ENCODE results near the gene BLVRA. TPM values are rescaled to one million over a fixed set of nuclear protein-coding genes. Genes with fewer than 3 reads are reported as not detected.
"Not testable (repeated sequence)": the region's sequence is repeated elsewhere in the genome, so short reads cannot be mapped to it uniquely, and the experiment has no call there.

BLVRA gene
- total and polyA plus RNA-seq, 4 donors = 56.0 to 117 (median 69.4) TPM

DNA sequence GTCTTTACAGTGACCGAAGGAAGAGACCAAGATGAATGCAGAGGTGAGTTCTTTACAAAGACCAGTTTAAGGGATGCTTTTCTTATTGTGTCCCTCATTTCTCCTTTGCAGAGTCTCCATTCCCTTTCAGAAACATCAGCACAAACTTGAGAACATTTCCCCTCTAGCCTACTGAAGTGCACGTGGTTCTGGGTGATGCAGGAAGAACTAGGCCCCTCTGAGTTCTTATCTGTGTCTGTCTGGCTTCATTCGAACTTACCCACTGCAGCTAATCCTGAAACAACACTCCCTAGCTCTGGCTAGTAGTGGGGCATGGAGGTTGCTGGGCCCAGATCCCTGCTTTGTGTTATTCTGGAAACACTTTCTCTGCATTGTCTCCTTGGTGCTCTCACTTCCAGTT is 12.6 kb downstream of the BLVRA start:
- Histone ChIP-seq H3K27me3 (ENCODE audit: control insufficient read depth in 1 of 2, insufficient read depth in 2 of 2, low read length in 1 of 2) (no peaks in the 10 kb centered on the region), H3K36me3 (ENCODE audit: control insufficient read depth in 1 of 2, insufficient read depth in 2 of 2, low read length in 1 of 2) (peaks cover 0 to 11% of the 10 kb centered on the region in 2 donors), H3K4me1 (ENCODE audit: control insufficient read depth in 1 of 2, insufficient read depth in 2 of 2, low read length in 2 of 2) (no peaks in the 10 kb centered on the region), H3K4me3 (ENCODE audit: low read length in 2 of 2) (no peak overlapping the region), H3K27ac (ENCODE audit: low read depth in 1 of 2, low read length in 2 of 2) (no peak overlapping the region), H3K9me3 (ENCODE audit: control insufficient read depth, low read length) (no peaks in the 10 kb centered on the region)
- DNase-seq (no peak), ATAC-seq (ENCODE audit: low FRiP score) (no peak)
- intact Hi-C loops (cut with DNase I) = no loop called here
- WGBS, 2 donors = 62 to 71% methylated on average over 3 of the region's 3 CpGs

- no peaks in the 10 kb centered on the region for H3K4me1 ChIP-seq (ENCODE audit: control insufficient read depth in 1 of 2, insufficient read depth in 2 of 2, low read length in 2 of 2)
- WGBS, 2 donors = 75 to 76% methylated on average over 3 of the region's 3 CpGs
- H3K27ac ChIP-seq (ENCODE audit: low read depth in 1 of 2, low read length in 2 of 2) = no peak overlapping the region
- DNase-seq = no peak
- no peak for ATAC-seq (ENCODE audit: low FRiP score)
- H3K9me3 ChIP-seq (ENCODE audit: control insufficient read depth, low read length) = no peaks in the 10 kb centered on the region
- no peaks in the 10 kb centered on the region for H3K27me3 ChIP-seq (ENCODE audit: control insufficient read depth in 1 of 2, insufficient read depth in 2 of 2, low read length in 1 of 2)
- peaks cover 0 to 11% of the 10 kb centered on the region in 2 donors for H3K36me3 ChIP-seq (ENCODE audit: control insufficient read depth in 1 of 2, insufficient read depth in 2 of 2, low read length in 1 of 2)
- intact Hi-C loops (cut with DNase I) = no loop called here
- H3K4me3 ChIP-seq (ENCODE audit: low read length in 2 of 2) = no peak overlapping the region
Measured at GRCh38 chr7:43771573-43771972, 13.1 kb downstream of the BLVRA start.

GRCh38 chr7:43773268-43773667 is 14.8 kb downstream of the BLVRA start:
- ATAC-seq (ENCODE audit: low FRiP score); H3K9me3 ChIP-seq (ENCODE audit: control insufficient read depth, low read length); intact Hi-C loops (cut with DNase I); H3K27me3 ChIP-seq (ENCODE audit: control insufficient read depth in 1 of 2, insufficient read depth in 2 of 2, low read length in 1 of 2); H3K4me1 ChIP-seq (ENCODE audit: control insufficient read depth in 1 of 2, insufficient read depth in 2 of 2, low read length in 2 of 2); H3K4me3 ChIP-seq (ENCODE audit: low read length in 2 of 2); H3K27ac ChIP-seq (ENCODE audit: low read depth in 1 of 2, low read length in 2 of 2); DNase-seq: not testable (repeated sequence)
- peaks cover 0 to 11% of the 10 kb centered on the region in 2 donors for H3K36me3 ChIP-seq (ENCODE audit: control insufficient read depth in 1 of 2, insufficient read depth in 2 of 2, low read length in 1 of 2)
- WGBS, 2 donors = 97 to 100% methylated on average over 4 of the region's 6 CpGs

DNA sequence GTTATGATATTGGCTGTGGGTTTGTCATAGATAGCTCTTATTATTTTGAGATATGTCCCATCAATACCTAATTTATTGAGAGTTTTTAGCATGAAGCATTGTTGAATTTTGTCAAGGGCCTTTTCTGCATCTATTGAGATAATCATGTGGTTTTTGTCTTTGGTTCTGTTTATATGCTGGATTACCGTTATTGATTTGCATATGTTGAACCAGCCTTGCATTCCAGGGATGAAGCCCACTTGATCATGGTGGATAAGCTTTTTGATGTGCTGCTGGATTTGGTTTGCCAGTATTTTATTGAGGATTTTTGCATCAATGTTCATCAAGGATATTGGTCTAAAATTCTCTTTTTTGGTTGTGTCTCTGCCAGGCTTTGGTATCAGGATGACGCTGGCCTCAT is 16.8 kb downstream of the BLVRA start:
- DNase-seq; ATAC-seq (ENCODE audit: low FRiP score); H3K4me1 ChIP-seq (ENCODE audit: control insufficient read depth in 1 of 2, insufficient read depth in 2 of 2, low read length in 2 of 2); intact Hi-C loops (cut with DNase I); H3K9me3 ChIP-seq (ENCODE audit: control insufficient read depth, low read length); H3K27ac ChIP-seq (ENCODE audit: low read depth in 1 of 2, low read length in 2 of 2); H3K4me3 ChIP-seq (ENCODE audit: low read length in 2 of 2); H3K27me3 ChIP-seq (ENCODE audit: control insufficient read depth in 1 of 2, insufficient read depth in 2 of 2, low read length in 1 of 2): not testable (repeated sequence)
- peaks cover 0 to 11% of the 10 kb centered on the region in 2 donors for H3K36me3 ChIP-seq (ENCODE audit: control insufficient read depth in 1 of 2, insufficient read depth in 2 of 2, low read length in 1 of 2)
- WGBS, 2 donors = 98 to 99% methylated on average over 2 of the region's 2 CpGs

DNA sequence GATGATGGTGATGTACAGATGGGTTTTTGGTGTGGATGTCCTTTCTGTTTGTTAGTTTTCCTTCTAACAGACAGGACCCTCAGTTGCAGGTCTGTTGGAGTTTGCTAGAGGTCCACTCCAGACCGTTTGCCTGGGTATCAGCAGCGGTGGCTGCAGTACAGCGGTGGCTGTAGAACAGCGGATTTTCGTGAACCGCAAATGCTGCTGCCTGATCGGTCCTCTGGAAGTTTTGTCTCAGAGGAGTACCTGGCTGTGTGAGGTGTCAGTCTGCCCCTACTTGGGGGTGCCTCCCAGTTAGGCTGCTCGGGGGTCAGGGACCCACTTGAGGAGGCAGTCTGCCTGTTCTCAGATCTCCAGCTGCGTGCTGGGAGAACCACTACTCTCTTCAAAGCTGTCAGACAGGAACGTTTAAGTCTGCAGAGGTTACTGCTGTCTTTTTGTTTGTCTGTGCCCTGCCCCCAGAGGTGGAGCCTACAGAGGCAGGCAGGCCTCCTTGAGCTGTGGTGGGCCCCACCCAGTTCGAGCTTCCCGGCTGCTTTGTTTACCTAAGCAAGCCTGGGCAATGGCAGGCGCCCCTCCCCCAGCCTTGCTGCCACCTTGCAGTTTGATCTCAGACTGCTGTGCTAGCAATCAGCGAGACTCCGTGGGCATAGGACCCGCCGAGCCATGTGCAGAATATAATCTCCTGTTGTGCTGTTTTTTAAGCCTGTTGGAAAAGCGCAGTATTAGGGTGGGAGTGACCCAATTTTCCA is 20.0 kb downstream of the BLVRA start:
- DNase-seq; H3K4me3 ChIP-seq (ENCODE audit: low read length in 2 of 2); H3K36me3 ChIP-seq (ENCODE audit: control insufficient read depth in 1 of 2, insufficient read depth in 2 of 2, low read length in 1 of 2); intact Hi-C loops (cut with DNase I); H3K4me1 ChIP-seq (ENCODE audit: control insufficient read depth in 1 of 2, insufficient read depth in 2 of 2, low read length in 2 of 2); H3K27me3 ChIP-seq (ENCODE audit: control insufficient read depth in 1 of 2, insufficient read depth in 2 of 2, low read length in 1 of 2); H3K9me3 ChIP-seq (ENCODE audit: control insufficient read depth, low read length); ATAC-seq (ENCODE audit: low FRiP score); H3K27ac ChIP-seq (ENCODE audit: low read depth in 1 of 2, low read length in 2 of 2): not testable (repeated sequence)
- 93 to 96% methylated on average over 15 of the region's 18 CpGs for WGBS, 2 donors

DNA sequence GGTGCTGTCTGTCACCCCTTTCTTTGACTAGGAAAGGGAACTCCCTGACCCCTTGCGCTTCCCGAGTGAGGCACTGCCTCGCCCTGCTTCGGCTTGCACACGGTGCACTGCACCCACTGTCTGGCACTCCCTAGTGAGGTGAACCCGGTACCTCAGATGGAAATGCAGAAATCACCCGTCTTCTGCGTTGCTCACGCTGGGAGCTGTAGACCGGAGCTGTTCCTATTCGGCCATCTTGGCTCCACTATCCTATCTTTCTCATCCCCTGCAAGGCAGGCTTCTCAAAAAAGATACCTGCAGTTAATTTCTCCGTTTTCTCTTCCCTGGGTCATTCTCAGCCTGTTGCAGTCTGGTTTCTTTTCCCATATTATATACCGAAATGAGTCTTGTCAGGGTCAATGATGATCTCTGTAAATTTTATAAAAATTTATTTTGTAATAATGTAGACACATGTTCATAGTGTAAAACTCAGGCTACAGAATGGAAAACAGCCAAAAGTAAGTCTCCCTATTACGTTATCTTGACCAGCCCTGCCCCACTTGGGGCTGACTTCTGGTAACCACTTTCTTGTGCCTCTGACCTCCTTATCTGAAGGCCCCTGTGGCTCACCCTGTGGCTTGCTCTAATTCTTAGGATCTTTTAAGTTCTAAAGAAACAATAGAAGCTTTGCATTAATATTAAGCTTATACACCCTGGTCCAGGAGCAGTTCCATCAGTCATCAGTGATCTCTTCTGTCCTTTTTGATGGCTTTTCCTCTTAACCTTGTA is 20.7 kb downstream of the BLVRA start:
- DNase-seq = no peak
- no peak for ATAC-seq (ENCODE audit: low FRiP score)

DNA sequence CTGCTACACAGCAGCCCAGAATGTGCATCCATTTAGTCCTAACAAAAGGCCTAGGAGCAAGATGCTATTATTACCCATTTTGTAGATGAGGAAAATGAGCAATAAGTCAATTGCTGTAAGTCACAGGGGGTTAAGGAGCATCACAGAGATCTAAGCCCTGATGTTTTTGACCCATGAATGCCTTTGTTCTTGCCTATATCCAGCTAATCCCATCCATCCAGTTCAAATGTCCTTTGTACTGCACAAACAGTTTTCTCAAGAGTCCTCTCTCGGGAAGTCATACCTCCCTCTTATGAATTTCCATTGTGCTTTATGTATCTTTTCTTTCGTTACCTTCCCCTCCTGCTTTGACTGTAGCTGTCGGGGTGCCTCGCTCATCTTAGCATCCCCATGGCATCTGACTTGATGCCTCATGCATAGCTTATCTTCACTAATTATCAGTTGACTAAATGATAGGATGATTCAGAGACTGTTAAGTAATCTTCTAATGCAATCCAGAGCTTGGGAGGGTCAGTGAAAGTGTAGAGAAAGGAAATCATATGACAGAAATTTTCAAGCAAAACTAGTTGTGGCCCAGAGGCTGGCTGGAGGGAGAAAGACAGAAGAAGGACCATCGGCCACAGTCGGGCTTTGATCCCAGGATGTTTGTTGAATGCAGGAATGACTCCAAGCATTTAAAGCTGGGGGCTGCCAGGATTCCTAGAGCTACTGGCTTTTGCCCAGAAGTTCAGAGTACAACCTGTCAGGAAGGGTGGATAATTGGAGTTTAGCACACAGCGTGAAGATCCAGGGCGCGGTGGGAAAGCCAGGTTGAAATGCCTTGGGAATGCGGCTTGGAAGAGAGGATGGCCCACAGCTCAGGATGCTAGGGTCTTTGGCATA is 23.5 kb downstream of the BLVRA start:
- no peak for DNase-seq
- no peaks in the 10 kb centered on the region for H3K27me3 ChIP-seq (ENCODE audit: control insufficient read depth in 1 of 2, insufficient read depth in 2 of 2, low read length in 1 of 2)
- peaks cover 0 to 5% of the 10 kb centered on the region in 2 donors for H3K4me1 ChIP-seq (ENCODE audit: control insufficient read depth in 1 of 2, insufficient read depth in 2 of 2, low read length in 2 of 2)
- intact Hi-C loops (cut with DNase I) = no loop called here
- no peak overlapping the region for H3K4me3 ChIP-seq (ENCODE audit: low read length in 2 of 2)
- WGBS, 2 donors = 86 to 90% methylated on average over 10 of the region's 10 CpGs
- peak; percentile 41 for ATAC-seq (ENCODE audit: low FRiP score)
- no peaks in the 10 kb centered on the region for H3K36me3 ChIP-seq (ENCODE audit: control insufficient read depth in 1 of 2, insufficient read depth in 2 of 2, low read length in 1 of 2)
- no peak overlapping the region for H3K27ac ChIP-seq (ENCODE audit: low read depth in 1 of 2, low read length in 2 of 2)
- H3K9me3 ChIP-seq (ENCODE audit: control insufficient read depth, low read length) = no peaks in the 10 kb centered on the region

More for the DNA sequence above, 20.7 kb downstream of the BLVRA start:
- H3K9me3 ChIP-seq (ENCODE audit: control insufficient read depth, low read length) = no peaks in the 10 kb centered on the region
- intact Hi-C loops (cut with DNase I) = no loop called here
- no peaks in the 10 kb centered on the region for H3K27me3 ChIP-seq (ENCODE audit: control insufficient read depth in 1 of 2, insufficient read depth in 2 of 2, low read length in 1 of 2)
- peaks cover 0 to 5% of the 10 kb centered on the region in 2 donors for H3K4me1 ChIP-seq (ENCODE audit: control insufficient read depth in 1 of 2, insufficient read depth in 2 of 2, low read length in 2 of 2)
- no peak overlapping the region for H3K27ac ChIP-seq (ENCODE audit: low read depth in 1 of 2, low read length in 2 of 2)
- no peak overlapping the region for H3K4me3 ChIP-seq (ENCODE audit: low read length in 2 of 2)
- WGBS, 2 donors = 96 to 97% methylated on average over 14 of the region's 14 CpGs
- H3K36me3 ChIP-seq (ENCODE audit: control insufficient read depth in 1 of 2, insufficient read depth in 2 of 2, low read length in 1 of 2) = no peaks in the 10 kb centered on the region

DNA sequence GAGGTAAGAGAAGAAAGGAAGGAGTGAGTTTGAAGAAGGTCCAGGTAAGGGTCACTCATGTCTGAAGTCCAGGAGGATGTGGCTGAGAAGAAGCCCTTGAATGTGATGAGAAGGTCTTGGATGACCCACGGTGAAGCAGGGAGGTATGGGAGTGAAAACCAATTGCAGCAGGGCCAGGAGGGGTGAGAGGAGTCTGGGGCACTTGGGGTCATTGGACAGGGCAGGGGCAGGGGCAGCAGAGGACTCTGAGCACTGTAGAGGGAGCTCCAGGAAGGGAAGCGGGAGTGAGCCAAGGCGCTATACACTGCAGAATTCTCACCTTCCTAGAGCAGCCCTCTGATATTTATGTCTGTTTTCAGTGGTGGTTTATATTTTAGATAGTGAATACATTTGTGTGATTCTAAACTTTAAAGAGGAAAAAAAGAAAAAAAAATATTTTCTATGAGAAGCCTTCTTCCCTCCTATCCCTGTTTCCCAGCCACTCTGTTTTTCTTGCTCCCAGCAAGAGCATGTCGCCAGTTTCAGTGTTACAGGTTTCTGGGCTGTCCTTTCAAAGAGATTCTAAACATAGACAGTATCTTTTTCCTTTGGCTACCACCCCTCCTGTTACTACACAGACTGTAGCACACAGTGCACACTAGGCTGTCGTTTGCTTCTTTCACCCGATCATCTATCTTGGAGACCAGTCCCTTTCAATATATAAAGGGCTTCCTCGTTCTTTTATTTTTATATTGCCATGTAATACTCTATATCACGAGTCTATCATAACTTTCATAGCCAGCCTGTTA is 24.5 kb downstream of the BLVRA start:
- intact Hi-C loops (cut with DNase I) = no loop called here
- Histone ChIP-seq H3K36me3 (ENCODE audit: control insufficient read depth in 1 of 2, insufficient read depth in 2 of 2, low read length in 1 of 2) (no peaks in the 10 kb centered on the region), H3K4me3 (ENCODE audit: low read length in 2 of 2) (no peak overlapping the region), H3K27me3 (ENCODE audit: control insufficient read depth in 1 of 2, insufficient read depth in 2 of 2, low read length in 1 of 2) (no peaks in the 10 kb centered on the region), H3K27ac (ENCODE audit: low read depth in 1 of 2, low read length in 2 of 2) (no peak overlapping the region), H3K9me3 (ENCODE audit: control insufficient read depth, low read length) (no peaks in the 10 kb centered on the region), H3K4me1 (ENCODE audit: control insufficient read depth in 1 of 2, insufficient read depth in 2 of 2, low read length in 2 of 2) (peaks cover 0 to 5% of the 10 kb centered on the region in 2 donors)
- DNase-seq (no peak), ATAC-seq (ENCODE audit: low FRiP score) (no peak)
- 85 to 89% methylated on average over 8 of the region's 8 CpGs for WGBS, 2 donors

Data from aorta (tissue), 5 donors.